PC-9 (cell line): ENCODE results near the gene DOHH. TPM values are rescaled to one million over a fixed set of nuclear protein-coding genes. Genes with fewer than 3 reads are reported as not detected.

ENCODE experiments used
- BruUV-seq: library from RNA; stranded (reverse); fragments of 400-500 nt; replicated peaks from 2 replicates; lab custom pipeline; 2021; lab: Mats Ljungman, UMichigan
- CTCF ChIA-PET: fragments of 300-600 bp; sonication (Branson Sonifier 250); formaldehyde crosslinking; loops from one replicate; lab custom pipeline; 2022; ENCODE audit warnings: antibody characterized with exemption; lab: Charles Lee
- POLR2A ChIA-PET: fragments of 300-600 bp; sonication (Branson Sonifier 250); formaldehyde crosslinking; loops from one replicate; lab custom pipeline; 2022; ENCODE audit warnings: antibody characterized with exemption; ENCODE audit not compliant: unreplicated experiment; lab: Charles Lee
- DNase-seq, 2 experiments: peaks; one replicate each; pipeline versions ENCODE4 v3.0.0 to v3.0.0-alpha.2; 2015 to 2022; ENCODE audit warnings: mixed read lengths in 1 of 2
- H2AFZ ChIP-seq: fragments of 200-600 bp; sonication (generic); 2 replicates; pipeline ENCODE4 v1.8.1; 2017; ENCODE audit warnings: antibody characterized with exemption
- H3F3A ChIP-seq: fragments of 200-600 bp; sonication (generic); 2 replicates; pipeline ENCODE4 v1.8.1; 2017; ENCODE audit warnings: antibody characterized with exemption, mild to moderate bottlenecking, low read depth; ENCODE audit not compliant: insufficient read depth
- H3K27ac ChIP-seq: fragments of 200-600 bp; sonication (generic); 2 replicates; pipeline ENCODE4 v1.6.1; 2016; ENCODE audit warnings: mixed run types
- H3K27me3 ChIP-seq: fragments of 200-600 bp; sonication (generic); 2 replicates; pipeline ENCODE4 v1.6.1; 2016; ENCODE audit warnings: low read depth, mixed run types; ENCODE audit not compliant: insufficient read depth
- H3K36me3 ChIP-seq: fragments of 200-600 bp; sonication (generic); 2 replicates; pipeline ENCODE4 v1.6.1; 2016; ENCODE audit warnings: low read depth, mixed run types
- H3K4me1 ChIP-seq: fragments of 200-600 bp; sonication (generic); replicated peaks from 2 replicates; pipeline ENCODE4 v1.6.1; 2016; ENCODE audit warnings: mixed run types; ENCODE audit not compliant: insufficient read depth
- H3K4me2 ChIP-seq: fragments of 200-600 bp; sonication (generic); 2 replicates; pipeline ENCODE4 v1.6.1; 2017; ENCODE audit warnings: mixed run types
- H3K4me3 ChIP-seq: fragments of 200-600 bp; sonication (generic); 2 replicates; pipeline ENCODE4 v1.6.1; 2016; ENCODE audit warnings: mixed run types
- H3K79me2 ChIP-seq: fragments of 200-600 bp; sonication (generic); 2 replicates; pipeline ENCODE4 v1.6.1; 2017; ENCODE audit warnings: low read depth, mixed run types
- H3K9me2 ChIP-seq: fragments of 200-600 bp; sonication (generic); 2 replicates; pipeline ENCODE4 v1.8.1; 2017; ENCODE audit warnings: mild to moderate bottlenecking; ENCODE audit not compliant: insufficient read depth
- H3K9me3 ChIP-seq: fragments of 200-600 bp; sonication (generic); 2 replicates; pipeline ENCODE4 v1.8.1; 2016; ENCODE audit warnings: low read depth; ENCODE audit not compliant: insufficient read depth
- H4K20me1 ChIP-seq: fragments of 200-600 bp; sonication (generic); 2 replicates; pipeline ENCODE4 v1.8.1; 2017; ENCODE audit not compliant: insufficient read depth
- CTCF ChIP-seq: fragments of 200-600 bp; sonication (generic); conservative IDR thresholded peaks from 2 replicates; pipeline ENCODE4 v1.6.1; 2017; ENCODE audit warnings: mixed run types, antibody characterized with exemption, mild to moderate bottlenecking, moderate library complexity
- EZH2 ChIP-seq: fragments of 200-600 bp; sonication (generic); IDR thresholded peaks from 2 replicates; pipeline ENCODE4 v1.8.0; 2017; ENCODE audit warnings: antibody characterized with exemption, low read depth
- intact Hi-C: fragments of 100-400 bp; cut with micrococcal nuclease; formaldehyde crosslinking; loops from one replicate; pipeline ENCODE4 v1.10.0; 2022; ENCODE audit not compliant: unreplicated experiment
- total RNA-seq: library from RNA; stranded (reverse); gene quantifications from 2 replicates; pipeline ENCODE4 v1.2.3, GENCODE V29; 2021

Gene DOHH
- total RNA-seq, 1 experiment from 2014 or later = 7.7 TPM

GRCh38 chr19:3477506-3477905 lies 23.0 kb downstream of the DOHH start:
- DNase-seq = no peak
- H3K27ac ChIP-seq = no peak overlapping the region
- ChIA-PET CTCF (no interaction called here), POLR2A (no interaction called here)
- H3K4me3 ChIP-seq = no peak overlapping the region
- H2AFZ ChIP-seq = no peak overlapping the region
- no peaks in the 10 kb centered on the region for H3K79me2 ChIP-seq
- H3K9me2 ChIP-seq = no peaks in the 10 kb centered on the region
- peaks cover 5% of the 10 kb centered on the region; the same call in 1 of the 2 replicates for H3K4me1 ChIP-seq
- no peaks in the 10 kb centered on the region for H3K36me3 ChIP-seq
- no peaks in the 10 kb centered on the region for H3K9me3 ChIP-seq
- H3K27me3 ChIP-seq = no peaks in the 10 kb centered on the region
- H4K20me1 ChIP-seq = no peaks in the 10 kb centered on the region
- intact Hi-C loops = no loop called here
- H3K4me2 ChIP-seq = no peak overlapping the region
- TF ChIP-seq EZH2 (no peak), CTCF (no peak)
- peaks cover 5% of the 10 kb centered on the region; the same call in 1 of the 2 replicates for H3F3A ChIP-seq
- BruUV-seq = no TSS peak

GRCh38 chr19:3476830-3477229 lies 23.6 kb downstream of the DOHH start:
- TF ChIP-seq EZH2 (no peak), CTCF (no peak)
- Histone ChIP-seq H3K27me3 (no peaks in the 10 kb centered on the region), H3K4me1 (peaks cover under 1% of the 10 kb centered on the region; the same call in 1 of the 2 replicates), H3K9me3 (no peaks in the 10 kb centered on the region), H3K4me2 (no peak overlapping the region), H4K20me1 (no peaks in the 10 kb centered on the region), H3K36me3 (no peaks in the 10 kb centered on the region), H3K27ac (no peak overlapping the region), H3K79me2 (no peaks in the 10 kb centered on the region), H3F3A (peaks cover 5% of the 10 kb centered on the region; the same call in 1 of the 2 replicates), H2AFZ (no peak overlapping the region), H3K4me3 (no peak overlapping the region), H3K9me2 (no peaks in the 10 kb centered on the region)
- DNase-seq = no peak
- ChIA-PET CTCF (interaction anchor here (0.6 kb wide), 1 partner anchor 241 kb away, joined by 13 read pairs; no protein-coding TSS in a partner anchor), POLR2A (no interaction called here)
- BruUV-seq = no TSS peak
- intact Hi-C loops = no loop called here

- ChIA-PET CTCF (no interaction called here), POLR2A (no interaction called here)
- H3K4me1 ChIP-seq = no peaks in the 10 kb centered on the region
- no peaks in the 10 kb centered on the region for H3K9me3 ChIP-seq
- no peaks in the 10 kb centered on the region for H4K20me1 ChIP-seq
- DNase-seq = no peak
- no peaks in the 10 kb centered on the region for H3K9me2 ChIP-seq
- no TSS peak for BruUV-seq
- no peaks in the 10 kb centered on the region for H3K79me2 ChIP-seq
- TF ChIP-seq CTCF (no peak), EZH2 (no peak)
- no peaks in the 10 kb centered on the region for H3F3A ChIP-seq
- H3K27ac ChIP-seq = no peak overlapping the region
- H3K27me3 ChIP-seq = no peaks in the 10 kb centered on the region
- no peak overlapping the region for H2AFZ ChIP-seq
- intact Hi-C loops = no loop called here
- no peaks in the 10 kb centered on the region for H3K36me3 ChIP-seq
- no peak overlapping the region for H3K4me3 ChIP-seq
- H3K4me2 ChIP-seq = no peak overlapping the region
Observed at GRCh38 chr19:3475449-3475848, 25.0 kb downstream of the DOHH start.
